SK-N-SH (cell line): ENCODE results near the gene CD72. TPM values are rescaled to one million over a fixed set of nuclear protein-coding genes. Genes with fewer than 3 reads are reported as not detected.

ENCODE experiments used
- CTCF ChIA-PET: fragments of 300-600, 350-600 bp; formaldehyde crosslinking; extraction: SDS; loops from one replicate; lab custom pipeline; 2021; lab: Yijun Ruan, JAX
- POLR2A ChIA-PET: fragments of 350-600 bp; sonication (Branson Sonifier 250); formaldehyde crosslinking; extraction: SDS; loops from one replicate; lab custom pipeline; 2020; ENCODE audit warnings: antibody characterized with exemption, inconsistent platforms; lab: Yijun Ruan, JAX
- DNase-seq: peaks from one replicate; pipeline ENCODE4 v3.0.0; 2012
- H2AFZ ChIP-seq: fragments of 200-600 bp; sonication (generic); 2 replicates; pipeline ENCODE4 v1.8.1; 2016; ENCODE audit warnings: antibody characterized with exemption, mild to moderate bottlenecking, low read depth
- H3F3A ChIP-seq: fragments of 200-600 bp; sonication (generic); replicated peaks from 2 replicates; pipeline ENCODE3; 2016; ENCODE audit warnings: antibody characterized with exemption, mild to moderate bottlenecking; ENCODE audit not compliant: insufficient read depth
- H3K27ac ChIP-seq, 2 experiments: fragments of 200-500 bp in 1 of 2; fragments of 200-600 bp in 1 of 2; sonication (Bioruptor generic) in 1 of 2; sonication (generic), shearing (Covaris generic) in 1 of 2; 2 replicates each; pipeline versions ENCODE4 v1.5.1 to v1.6.1; 2014 to 2016; ENCODE audit warnings: low read depth in 2 of 2, inconsistent platforms in 1 of 2, low read length in 1 of 2, mild to moderate bottlenecking in 1 of 2, mixed read lengths in 1 of 2
- H3K27me3 ChIP-seq: fragments of 200-600 bp; sonication (generic), shearing (Covaris generic); 2 replicates; pipeline ENCODE4 v1.6.1; 2016; ENCODE audit warnings: mixed run types; ENCODE audit not compliant: insufficient read depth
- H3K36me3 ChIP-seq, 2 experiments: fragments of 200-500 bp in 1 of 2; fragments of 200-600 bp in 1 of 2; sonication (Bioruptor generic) in 1 of 2; sonication (generic) in 1 of 2; replicated peaks in 1 of 2; 2 replicates each; pipeline versions ENCODE3 to v1.5.1; 2014 to 2016; ENCODE audit warnings: low read length in 1 of 2, mild to moderate bottlenecking in 1 of 2; ENCODE audit not compliant: insufficient read depth in 2 of 2, control insufficient read depth in 1 of 2
- H3K4me1 ChIP-seq, 2 experiments: fragments of 200-500 bp in 1 of 2; fragments of 200-600 bp in 1 of 2; sonication (Bioruptor generic) in 1 of 2; sonication (generic), shearing (Covaris generic) in 1 of 2; 2 replicates each; pipeline versions ENCODE4 v1.5.1 to v1.6.1; 2014 to 2016; ENCODE audit warnings: low read depth in 1 of 2, low read length in 1 of 2, mixed run types in 1 of 2; ENCODE audit not compliant: insufficient read depth in 2 of 2, control insufficient read depth in 1 of 2
- H3K4me2 ChIP-seq: fragments of 200-600 bp; sonication (generic), shearing (Covaris generic); 2 replicates; pipeline ENCODE4 v1.6.1; 2017; ENCODE audit warnings: mixed run types
- H3K4me3 ChIP-seq, 2 experiments: fragments of 200-500 bp in 1 of 2; fragments of 200-600 bp in 1 of 2; sonication (Bioruptor generic) in 1 of 2; sonication (generic), shearing (Covaris generic) in 1 of 2; 2 replicates each; pipeline versions ENCODE4 v1.5.1 to v1.8.1; 2014 to 2016; ENCODE audit warnings: low read depth in 2 of 2, inconsistent platforms in 1 of 2, low read length in 1 of 2, mild to moderate bottlenecking in 1 of 2, mixed read lengths in 1 of 2, moderate library complexity in 1 of 2
- H3K79me2 ChIP-seq: fragments of 200-600 bp; sonication (generic); 2 replicates; pipeline ENCODE4 v1.8.1; 2017; ENCODE audit warnings: mild to moderate bottlenecking; ENCODE audit not compliant: insufficient read depth
- H3K9ac ChIP-seq: fragments of 200-600 bp; sonication (generic); 2 replicates; pipeline ENCODE4 v1.6.1; 2017; ENCODE audit warnings: mixed run types
- H3K9me2 ChIP-seq: fragments of 200-600 bp; sonication (generic); 2 replicates; pipeline ENCODE4 v1.6.1; 2017; ENCODE audit warnings: mixed run types
- H3K9me3 ChIP-seq: fragments of 200-600 bp; sonication (generic); 2 replicates; pipeline ENCODE4 v1.6.1; 2017; ENCODE audit warnings: mixed run types, mild to moderate bottlenecking, moderate library complexity
- H4K20me1 ChIP-seq: fragments of 200-600 bp; sonication (generic); 2 replicates; pipeline ENCODE4 v1.6.1; 2017; ENCODE audit warnings: mild to moderate bottlenecking, mixed run types; ENCODE audit not compliant: insufficient read depth
- CTCF ChIP-seq: fragments of 200-600 bp; sonication (generic); IDR thresholded peaks from 2 replicates; pipeline ENCODE4 v1.6.1; 2017; ENCODE audit warnings: antibody characterized with exemption, mild to moderate bottlenecking, moderate library complexity
- ELF1 ChIP-seq: IDR thresholded peaks from 2 replicates; pipeline ENCODE4 v1.4.0; 2012
- EP300 ChIP-seq, 2 experiments: IDR thresholded peaks; 2 replicates each; pipeline versions ENCODE4 v1.4.0 to v1.6.1; 2012; ENCODE audit warnings: borderline replicate concordance in 1 of 2, low read depth in 1 of 2, low read length in 1 of 2
- FOSL2 ChIP-seq: IDR thresholded peaks from 2 replicates; pipeline ENCODE4 v1.4.0; 2012; ENCODE audit warnings: low read depth, mild to moderate bottlenecking, moderate library complexity, borderline replicate concordance
- FOXJ3 ChIP-seq: sonication (generic); formaldehyde crosslinking; IDR thresholded peaks from 2 replicates; pipeline ENCODE4 v1.5.1; 2020; ENCODE audit warnings: mild to moderate bottlenecking, missing genetic modification reagents
- FOXM1 ChIP-seq: IDR thresholded peaks from 2 replicates; pipeline ENCODE4 v1.4.0; 2012; ENCODE audit warnings: low read depth, mild to moderate bottlenecking
- GABPA ChIP-seq: IDR thresholded peaks from 2 replicates; pipeline ENCODE4 v1.4.0; 2012; ENCODE audit warnings: low read depth, mild to moderate bottlenecking
- IRF3 ChIP-seq: fragments of 150-350 bp; IDR thresholded peaks from 2 replicates; pipeline ENCODE4 v1.6.1; 2016; ENCODE audit warnings: mild to moderate bottlenecking, low read depth, low read length
- MAX ChIP-seq: IDR thresholded peaks from 2 replicates; pipeline ENCODE4 v1.4.0; 2012; ENCODE audit warnings: low read depth
- MEF2A ChIP-seq: IDR thresholded peaks from 2 replicates; pipeline ENCODE4 v1.4.0; 2012; ENCODE audit warnings: low read depth, borderline replicate concordance
- MXI1 ChIP-seq: IDR thresholded peaks from 2 replicates; pipeline ENCODE4 v1.6.1; 2012; ENCODE audit warnings: mild to moderate bottlenecking, low read depth, low read length, improper control_type of control experiment
- NFIC ChIP-seq: IDR thresholded peaks from 2 replicates; pipeline ENCODE4 v1.4.0; 2012; ENCODE audit warnings: borderline replicate concordance
- NRF1 ChIP-seq: IDR thresholded peaks from 2 replicates; pipeline ENCODE4 v1.6.1; 2012; ENCODE audit warnings: low read depth, mild to moderate bottlenecking, low read length
- PBX3 ChIP-seq: IDR thresholded peaks from 2 replicates; pipeline ENCODE4; 2012
- RAD21 ChIP-seq: IDR thresholded peaks from 2 replicates; pipeline ENCODE4 v1.6.1; 2012; ENCODE audit warnings: mild to moderate bottlenecking, low read length
- RCOR1 ChIP-seq: fragments of 150-350 bp; IDR thresholded peaks from 2 replicates; pipeline ENCODE4 v1.6.1; 2017; ENCODE audit warnings: antibody characterized with exemption, low read length
- RFX5 ChIP-seq: IDR thresholded peaks from 2 replicates; pipeline ENCODE4 v1.6.1; 2012; ENCODE audit warnings: mild to moderate bottlenecking, improper control_type of control experiment, low read length
- RXRA ChIP-seq: IDR thresholded peaks from 2 replicates; pipeline ENCODE4 v1.4.0; 2012; ENCODE audit warnings: low read depth, mild to moderate bottlenecking, borderline replicate concordance
- SIN3A ChIP-seq: IDR thresholded peaks from 2 replicates; pipeline ENCODE4 v1.6.1; 2012; ENCODE audit warnings: low read depth, mild to moderate bottlenecking, low read length, moderate library complexity, borderline replicate concordance
- TAF1 ChIP-seq: IDR thresholded peaks from 2 replicates; pipeline ENCODE4 v1.6.1; 2012; ENCODE audit warnings: low read depth, mild to moderate bottlenecking, low read length, moderate library complexity, borderline replicate concordance
- TCF12 ChIP-seq: IDR thresholded peaks from 2 replicates; pipeline ENCODE4 v1.4.0; 2012
- USF1 ChIP-seq: IDR thresholded peaks from 2 replicates; pipeline ENCODE4 v1.4.0; 2012; ENCODE audit warnings: low read depth, borderline replicate concordance
- USF2 ChIP-seq: fragments of 150-350 bp; IDR thresholded peaks from 2 replicates; pipeline ENCODE4 v1.6.1; 2017; ENCODE audit warnings: antibody characterized with exemption, low read length, low read depth, borderline replicate concordance
- YY1 ChIP-seq: IDR thresholded peaks from 2 replicates; pipeline ENCODE4 v1.4.0; 2012; ENCODE audit warnings: low read depth, mild to moderate bottlenecking
- ZBTB33 ChIP-seq: IDR thresholded peaks from 2 replicates; pipeline ENCODE4 v1.4.0; 2012; ENCODE audit warnings: low read depth, borderline replicate concordance
- WGBS: methylation state at CpG from one replicate; pipeline ENCODE4 v1.1.6; 2017; ENCODE audit warnings: low lambda C conversion rate; 5-methylcytosine and 5-hydroxymethylcytosine counted together
- polyA plus RNA-seq, 3 experiments: library from polyadenylated mRNA; depleted of rRNA; stranded (reverse); fragments of >200 nt; gene quantifications; 2 replicates each; pipeline ENCODE4 v1.2.3, GENCODE V29; 2012

CD72 gene
- polyA plus RNA-seq, 1 of the 3 experiments (the other 2 are of a cell fraction): 2.7 TPM

- Histone ChIP-seq H3K4me2 (peak within 1 kb of the TSS; percentile 80), H2AFZ (peak within 1 kb of the TSS; percentile 71), H3K27me3 (no peaks in the 10 kb centered on the region), H3K27ac (peak within 1 kb of the TSS; percentile 97 to 98), H3K9me2 (no peaks in the 10 kb centered on the region), H3F3A (peaks cover 24% of the 10 kb centered on the region), H3K9me3 (no peaks in the 10 kb centered on the region), H3K9ac (peak within 1 kb of the TSS; percentile 88), H3K36me3 (peaks cover 0 to 11% of the 10 kb centered on the region in 2 experiments), H3K4me1 (peaks cover 0 to 12% of the 10 kb centered on the region in 2 experiments; a peak in 1 of 4 replicates), H3K79me2 (peaks cover 22% of the 10 kb centered on the region), H4K20me1 (no peaks in the 10 kb centered on the region), H3K4me3 (peak within 1 kb of the TSS; percentile 70 to 82)
- DNase-seq: peak; percentile 91
- POLR2A ChIA-PET: interaction anchor here (1.0 to 3.8 kb wide), 6 partner anchors 11 to 75 kb away, joined by 3 to 20 read pairs (median 4); partner anchors contain the start of genes CREB3 and TLN1
- CTCF ChIA-PET: interaction anchor here (0.6 to 6.0 kb wide), 37 partner anchors 9 to 578 kb away, joined by 3 to 86 read pairs (median 4); partner anchors contain the start of genes CA9, CD72, CREB3 and FANCG
- 1% methylated on average over 30 of the region's 42 CpGs for WGBS
- TF ChIP-seq MAX (peak; percentile 99), GABPA (0 out of 2 replicates have a peak, but pooled peaks have one; percentile 15), RCOR1 (no peak), USF2 (no peak), ELF1 (peak; percentile 35; the same call in 1 of the 2 replicates), FOXJ3 (CRISPR knock-in tag) (no peak; the same call in 1 of the 2 replicates), FOXM1 (0 out of 2 replicates have a peak, but pooled peaks have one; percentile 16), MXI1 (peak; percentile 99), PBX3 (no peak), FOSL2 (peak; percentile 75), USF1 (peak; percentile 72), SIN3A (peak; percentile 95), TAF1 (peak; percentile 63; the same call in 1 of the 2 replicates), NFIC (no peak; the same call in 1 of the 2 replicates), ZBTB33 (no peak), YY1 (no peak; the same call in 1 of the 2 replicates), RAD21 (no peak), NRF1 (no peak), EP300 (IDR thresholded peaks at IDR 0.05; ENCODE audit: borderline replicate concordance in 1 of 2, low read depth in 1 of 2, low read length in 1 of 2) (peak in 1 of 2 experiments; percentile 74; a peak in 2 of 4 replicates), CTCF (0 out of 2 replicates have a peak, but pooled peaks have one; percentile 27), RFX5 (no peak), MEF2A (no peak), RXRA (peak; percentile 12; the same call in 1 of the 2 replicates), TCF12 (peak; percentile 48), IRF3 (no peak)
Observed at GRCh38 chr9:35657546-35658136, 39.4 kb upstream of the CD72 start, which contains the start of gene RMRP. RMRP (minus strand) TSS chr9:35658019.
